ENCODE data around the gene SMAP1.

SMAP1 gene

GRCh38 chr6:70636596-70636995 lies 31.1 kb upstream of the SMAP1 start:
- TF ChIP-seq, protein P1, sequence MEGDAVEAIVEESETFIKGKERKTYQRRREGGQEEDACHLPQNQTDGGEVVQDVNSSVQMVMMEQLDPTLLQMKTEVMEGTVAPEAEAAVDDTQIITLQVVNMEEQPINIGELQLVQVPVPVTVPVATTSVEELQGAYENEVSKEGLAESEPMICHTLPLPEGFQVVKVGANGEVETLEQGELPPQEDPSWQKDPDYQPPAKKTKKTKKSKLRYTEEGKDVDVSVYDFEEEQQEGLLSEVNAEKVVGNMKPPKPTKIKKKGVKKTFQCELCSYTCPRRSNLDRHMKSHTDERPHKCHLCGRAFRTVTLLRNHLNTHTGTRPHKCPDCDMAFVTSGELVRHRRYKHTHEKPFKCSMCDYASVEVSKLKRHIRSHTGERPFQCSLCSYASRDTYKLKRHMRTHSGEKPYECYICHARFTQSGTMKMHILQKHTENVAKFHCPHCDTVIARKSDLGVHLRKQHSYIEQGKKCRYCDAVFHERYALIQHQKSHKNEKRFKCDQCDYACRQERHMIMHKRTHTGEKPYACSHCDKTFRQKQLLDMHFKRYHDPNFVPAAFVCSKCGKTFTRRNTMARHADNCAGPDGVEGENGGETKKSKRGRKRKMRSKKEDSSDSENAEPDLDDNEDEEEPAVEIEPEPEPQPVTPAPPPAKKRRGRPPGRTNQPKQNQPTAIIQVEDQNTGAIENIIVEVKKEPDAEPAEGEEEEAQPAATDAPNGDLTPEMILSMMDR (IDR thresholded peaks at IDR 0.05): no peak

DNA sequence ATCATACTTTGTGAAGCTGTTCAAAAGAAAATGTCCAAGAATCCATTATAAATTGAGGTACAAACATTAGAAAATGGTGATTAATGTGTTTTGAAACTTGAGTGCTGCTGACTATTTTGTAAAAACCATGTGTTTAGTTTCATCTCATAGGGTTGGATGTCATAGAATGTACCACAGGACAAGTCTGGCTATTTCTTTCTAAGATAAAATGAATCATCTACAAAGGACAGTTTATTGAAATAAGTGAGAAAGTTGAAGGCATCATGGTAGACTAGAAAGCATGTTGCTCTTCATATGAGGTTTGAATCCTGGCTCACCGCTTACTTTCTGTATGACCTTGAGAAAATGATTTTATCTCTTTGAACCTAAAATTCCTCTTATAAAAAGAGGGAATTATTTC lies 29.2 kb upstream of the SMAP1 start:
- TF ChIP-seq, protein P1 (IDR thresholded peaks at IDR 0.05): no peak

- TF ChIP-seq, protein P1 (IDR thresholded peaks at IDR 0.05): no peak
These were observed 16.3 kb upstream of the SMAP1 start for GRCh38 chr6:70651326-70651905.

DNA sequence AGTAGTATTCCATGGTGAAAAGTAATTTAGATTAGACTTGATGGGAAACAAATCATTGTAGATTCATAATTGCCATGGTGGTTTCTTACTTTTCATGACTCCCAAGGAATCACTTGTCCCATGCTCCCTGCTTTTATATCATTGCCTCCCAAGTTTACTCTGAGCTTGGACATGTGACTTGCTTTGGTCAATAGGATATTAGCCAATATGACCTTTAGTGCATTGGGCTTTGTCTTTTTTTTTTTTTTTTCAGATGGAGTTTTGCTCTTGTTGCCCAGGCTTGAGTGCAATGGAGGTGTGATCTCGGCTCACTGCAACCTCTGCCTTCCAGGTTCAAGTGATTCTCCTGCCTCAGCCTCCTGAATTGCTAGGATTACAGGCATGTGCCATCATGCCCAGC lies 15.5 kb upstream of the SMAP1 start:
- TF ChIP-seq, protein P1 (IDR thresholded peaks at IDR 0.05): no peak

DNA sequence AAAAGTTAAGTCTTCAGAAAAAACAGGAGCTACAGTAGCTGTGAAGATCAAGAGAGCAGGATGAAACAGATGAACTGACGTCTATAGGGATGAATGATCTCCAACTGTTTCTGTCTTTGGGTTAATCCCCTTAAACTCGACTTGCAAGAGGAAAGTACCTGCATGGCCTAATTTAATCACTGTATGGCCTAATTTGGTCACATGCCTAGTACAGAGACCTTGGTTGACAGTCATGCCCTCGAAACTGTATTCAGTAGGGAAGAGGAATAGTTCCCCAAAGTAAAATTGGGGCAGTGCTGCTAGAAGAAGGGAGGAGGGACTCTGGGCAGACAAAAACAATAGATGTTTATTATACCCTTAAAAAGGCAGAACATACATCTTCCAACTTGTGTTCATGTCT lies 10.0 kb upstream of the SMAP1 start:
- TF ChIP-seq, protein P1 (IDR thresholded peaks at IDR 0.05): no peak

DNA sequence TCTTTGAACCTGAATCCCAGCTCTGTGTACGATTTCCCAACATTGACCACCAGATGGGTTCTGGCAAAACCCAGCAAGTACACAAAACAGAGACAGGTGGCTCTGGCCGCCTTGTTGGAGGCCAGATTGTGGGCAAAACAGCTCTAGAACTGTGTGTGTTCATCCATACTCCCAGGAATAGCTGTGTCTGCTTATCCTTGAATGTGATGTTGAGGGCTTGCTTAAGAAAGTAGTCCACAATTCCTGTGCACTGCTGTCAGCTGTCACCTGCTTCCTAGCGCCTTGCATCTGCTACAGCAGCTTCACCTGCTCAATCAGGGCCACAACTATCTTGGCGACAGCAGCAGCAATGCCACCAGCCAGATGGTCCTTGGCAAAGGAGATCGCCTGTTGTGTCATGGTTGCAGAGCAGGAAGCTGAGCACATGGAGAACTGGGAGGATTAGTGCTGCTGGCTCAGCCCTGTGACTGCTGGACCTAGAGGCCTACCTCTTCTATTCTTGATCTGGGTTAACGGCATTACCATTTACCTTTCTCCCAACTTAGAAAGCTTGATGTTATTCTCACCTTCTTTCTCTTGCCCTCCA lies 3.7 kb upstream of the SMAP1 start:
- TF ChIP-seq, protein P1 (IDR thresholded peaks at IDR 0.05): no peak

DNA sequence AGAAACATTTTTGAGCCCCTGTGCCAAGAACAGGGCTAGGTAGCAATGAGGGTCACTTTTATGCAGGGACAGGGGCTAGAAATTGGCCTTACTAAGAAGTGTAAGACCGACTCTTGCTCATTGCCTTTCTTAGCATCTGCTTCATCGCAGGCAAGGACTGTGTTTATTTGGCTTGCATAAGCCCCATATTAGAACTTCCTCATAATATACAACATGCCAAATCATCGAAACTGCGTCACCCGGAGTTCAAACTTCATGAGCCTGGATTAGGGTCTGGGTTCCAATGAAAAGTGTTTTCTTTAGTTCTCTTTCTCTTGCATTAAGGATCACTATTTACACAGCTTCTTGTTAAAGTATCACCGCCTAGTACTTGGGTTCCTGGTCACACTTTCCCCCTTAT lies 977 bp upstream of the SMAP1 start:
- TF ChIP-seq, protein P1 (IDR thresholded peaks at IDR 0.05): no peak
